Renal cortical epithelial cell (primary cell): ENCODE measurements around the gene ALDH1A3. TPM values are rescaled to one million over a fixed set of nuclear protein-coding genes. Genes with fewer than 3 reads are reported as not detected.

Experiments
- DNase-seq: peaks from one replicate; pipeline ENCODE4 v3.0.0-alpha.2; 2011; ENCODE audit warnings: low read depth
- total RNA-seq: library from RNA; depleted of rRNA; stranded (reverse); fragments of >200 nt; gene quantifications from 2 replicates; pipeline ENCODE4 v1.2.3, GENCODE V29; 2014

Gene ALDH1A3
- total RNA-seq, 1 donor from 2014 or later, result 60.3 TPM

GRCh38 chr15:100881573-100882336 is 2.1 kb downstream of the ALDH1A3 start:
- no peak for DNase-seq

- no peak for DNase-seq
Measured at GRCh38 chr15:100885116-100885515, 5.5 kb downstream of the ALDH1A3 start.

- DNase-seq, result no peak
Measured at GRCh38 chr15:100885811-100886210, 6.2 kb downstream of the ALDH1A3 start.

GRCh38 chr15:100887211-100887913 is 7.7 kb downstream of the ALDH1A3 start:
- DNase-seq, result no peak

- DNase-seq, result peak; percentile 73
Measured at GRCh38 chr15:100889385-100890050, 9.9 kb downstream of the ALDH1A3 start.

- peak; percentile 23 for DNase-seq
Measured at GRCh38 chr15:100890051-100890720, 10.6 kb downstream of the ALDH1A3 start.

- DNase-seq, result no peak
Measured at GRCh38 chr15:100890850-100891249, 11.2 kb downstream of the ALDH1A3 start.

- no peak for DNase-seq
Measured at GRCh38 chr15:100891307-100892012, 11.8 kb downstream of the ALDH1A3 start.

- no peak for DNase-seq
Measured at GRCh38 chr15:100892013-100892355, 12.4 kb downstream of the ALDH1A3 start.

- no peak for DNase-seq
Measured at GRCh38 chr15:100893261-100893963, 13.8 kb downstream of the ALDH1A3 start.

- no peak for DNase-seq
Measured at GRCh38 chr15:100893964-100894295, 14.3 kb downstream of the ALDH1A3 start.

GRCh38 chr15:100895721-100896120 is 16.1 kb downstream of the ALDH1A3 start:
- DNase-seq, result no peak

GRCh38 chr15:100897221-100898151 is 17.9 kb downstream of the ALDH1A3 start:
- DNase-seq, result no peak

GRCh38 chr15:100898152-100898490 is 18.5 kb downstream of the ALDH1A3 start:
- DNase-seq, result no peak

- no peak for DNase-seq
Measured at GRCh38 chr15:100898661-100899462, 19.2 kb downstream of the ALDH1A3 start.

GRCh38 chr15:100899601-100900000 is 20.0 kb downstream of the ALDH1A3 start:
- DNase-seq, result no peak

- no peak for DNase-seq
Measured at GRCh38 chr15:100900136-100900794, 20.6 kb downstream of the ALDH1A3 start.

GRCh38 chr15:100900795-100901169 is 21.2 kb downstream of the ALDH1A3 start:
- no peak for DNase-seq

- no peak for DNase-seq
Measured at GRCh38 chr15:100901296-100901695, 21.7 kb downstream of the ALDH1A3 start.
